Endothelial cell of hepatic sinusoid (primary cell): ENCODE data around the gene PRPSAP1.
"Not testable (repeated sequence)": the region's sequence is repeated elsewhere in the genome, so short reads cannot be mapped to it uniquely, and the experiment has no call there.

Experiments
- in situ Hi-C: cut with HindIII; loops from 2 replicates; pipeline ENCODE4 v1.10.0; 2017; ENCODE audit warnings: low sequenced_read_pairs

PRPSAP1 gene

GRCh38 chr17:76360461-76360860, 6.7 kb upstream of the PRPSAP1 start:
- in situ Hi-C loops, result no loop called here

- in situ Hi-C loops, result not testable (repeated sequence)
Observed at GRCh38 chr17:76359776-76360175, 6.1 kb upstream of the PRPSAP1 start.

- in situ Hi-C loops, result no loop called here
Observed at GRCh38 chr17:76359375-76359774, 5.7 kb upstream of the PRPSAP1 start.

GRCh38 chr17:76357597-76358158, 4.0 kb upstream of the PRPSAP1 start:
- in situ Hi-C loops, result no loop called here

- in situ Hi-C loops, result no loop called here
Observed at GRCh38 chr17:76356803-76357456, 3.2 kb upstream of the PRPSAP1 start.

- in situ Hi-C loops, result loop anchor here (5.0 kb wide), 1 partner anchor 43 kb away; no protein-coding TSS in a partner anchor
Observed at GRCh38 chr17:76354747-76355310, 1.1 kb upstream of the PRPSAP1 start.

GRCh38 chr17:76354317-76354729, 607 bp upstream of the PRPSAP1 start:
- in situ Hi-C loops, result loop anchor here (5.0 kb wide), 1 partner anchor 42 kb away; no protein-coding TSS in a partner anchor

GRCh38 chr17:76353004-76353598, 615 bp downstream of the PRPSAP1 start:
- in situ Hi-C loops, result loop anchor here (5.0 kb wide), 1 partner anchor 41 kb away; no protein-coding TSS in a partner anchor

GRCh38 chr17:76351526-76352071, 2.1 kb downstream of the PRPSAP1 start:
- in situ Hi-C loops, result loop anchor here (5.0 kb wide), 1 partner anchor 39 kb away; no protein-coding TSS in a partner anchor

GRCh38 chr17:76350463-76350862, 3.3 kb downstream of the PRPSAP1 start:
- in situ Hi-C loops, result loop anchor here (5.0 kb wide), 1 partner anchor 38 kb away; no protein-coding TSS in a partner anchor

GRCh38 chr17:76346936-76347335, 6.8 kb downstream of the PRPSAP1 start:
- in situ Hi-C loops, result not testable (repeated sequence)

- in situ Hi-C loops, result no loop called here
Observed at GRCh38 chr17:76345377-76345974, 8.2 kb downstream of the PRPSAP1 start.

GRCh38 chr17:76343106-76343505, 10.6 kb downstream of the PRPSAP1 start:
- in situ Hi-C loops, result no loop called here

GRCh38 chr17:76341301-76341700, 12.4 kb downstream of the PRPSAP1 start:
- in situ Hi-C loops, result no loop called here

- in situ Hi-C loops, result no loop called here
Observed at GRCh38 chr17:76337413-76337777, 16.3 kb downstream of the PRPSAP1 start.

GRCh38 chr17:76336756-76337412, 16.8 kb downstream of the PRPSAP1 start:
- in situ Hi-C loops, result no loop called here

- in situ Hi-C loops, result no loop called here
Observed at GRCh38 chr17:76335716-76336381, 17.9 kb downstream of the PRPSAP1 start.

- in situ Hi-C loops, result loop anchor here (5.0 kb wide), 1 partner anchor 108 kb away; no protein-coding TSS in a partner anchor
Observed at GRCh38 chr17:76333673-76334505, 19.8 kb downstream of the PRPSAP1 start.

GRCh38 chr17:76331083-76331482, 22.6 kb downstream of the PRPSAP1 start:
- in situ Hi-C loops, result loop anchor here (5.0 kb wide), 1 partner anchor 111 kb away; no protein-coding TSS in a partner anchor
